Muscle of leg (tissue), 11 donors: ENCODE measurements around the gene MEDAG. TPM values are rescaled to one million over a fixed set of nuclear protein-coding genes. Genes with fewer than 3 reads are reported as not detected.

Source experiments
- DNase-seq: peaks from one replicate; pipeline ENCODE4 v3.0.0; 2013
- H3K27ac ChIP-seq: one replicate; pipeline ENCODE4 v1.5.1; 2013; ENCODE audit warnings: mild to moderate bottlenecking, low read length, control low read depth
- H3K27me3 ChIP-seq: one replicate; pipeline ENCODE4 v1.6.1; 2013; ENCODE audit warnings: low read length; ENCODE audit not compliant: control insufficient read depth, insufficient read depth
- H3K36me3 ChIP-seq: one replicate; pipeline ENCODE4 v1.6.1; 2013; ENCODE audit warnings: low read length; ENCODE audit not compliant: control insufficient read depth, insufficient read depth
- H3K4me1 ChIP-seq: one replicate; pipeline ENCODE4 v1.6.1; 2013; ENCODE audit warnings: low read length; ENCODE audit not compliant: control insufficient read depth, insufficient read depth
- H3K4me3 ChIP-seq: one replicate; pipeline ENCODE4 v1.5.1; 2013; ENCODE audit warnings: low read length, control low read depth
- H3K9me3 ChIP-seq: replicated peaks from 2 replicates; pipeline ENCODE4 v1.6.1; 2013; ENCODE audit warnings: low read depth, low read length; ENCODE audit not compliant: control insufficient read depth
- WGBS: methylation state at CpG from one replicate; pipeline ENCODE4 v1.1.5; 2013; ENCODE audit warnings: missing lambda C conversion rate; ENCODE audit not compliant: insufficient coverage; 5-methylcytosine and 5-hydroxymethylcytosine counted together
- polyA plus RNA-seq, 8 donors: library from polyadenylated mRNA; unstranded; fragments of 120-200 nt; gene quantifications; one replicate each; pipeline versions ENCODE4 v1.2.1 to v1.2.3, GENCODE V29; 2013; ENCODE audit warnings: inconsistent platforms in 1 of 8, low replicate concordance in 1 of 8; ENCODE audit not compliant: insufficient read length in 8 of 8, insufficient read depth in 1 of 8
- total RNA-seq: library from RNA; stranded (reverse); fragments of 120-200 nt; gene quantifications from one replicate; pipeline ENCODE4 v1.2.4, GENCODE V29; 2013

Gene MEDAG
- total and polyA plus RNA-seq, 9 donors, result 4.7 to 9.7 (median 8.1) TPM

DNA sequence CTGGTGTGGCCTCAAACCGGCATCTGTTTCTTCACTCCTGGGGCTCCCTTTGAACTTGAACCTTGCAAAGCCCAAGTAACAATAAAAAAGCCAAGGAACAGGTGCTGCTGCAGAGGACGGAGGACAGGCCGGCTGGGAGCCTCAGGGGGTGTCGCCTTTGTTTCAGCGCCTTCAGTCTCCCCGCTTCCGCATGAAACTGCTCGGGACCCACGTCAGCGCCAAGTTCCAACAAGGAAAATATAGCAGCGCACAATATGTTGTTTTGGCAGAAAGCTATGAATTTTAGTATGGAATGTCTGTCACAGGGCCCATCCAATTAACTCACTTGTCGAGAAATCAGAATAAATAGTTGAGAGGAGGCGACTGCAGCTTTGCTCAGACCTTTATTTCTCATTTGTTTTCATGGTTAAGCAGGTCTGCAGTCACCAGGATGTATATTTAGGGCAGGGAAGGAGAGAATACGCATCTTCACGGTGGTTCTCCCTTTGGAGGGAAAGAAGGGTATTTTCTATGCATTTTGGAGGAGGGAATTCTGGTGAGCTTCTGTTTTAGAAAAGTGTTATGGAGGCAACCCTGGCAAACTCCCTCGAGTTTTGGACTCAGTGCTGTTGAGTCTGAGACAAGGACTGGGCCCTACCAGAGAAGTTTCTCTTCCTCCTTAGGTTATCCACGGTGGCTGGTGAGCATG is 34.3 kb upstream of the MEDAG start:
- peak; percentile 95 for DNase-seq
- Histone ChIP-seq H3K4me3 (no peak overlapping the region), H3K27ac (peak overlapping the region; percentile 91), H3K9me3 (no peaks in the 10 kb centered on the region), H3K4me1 (peaks cover 67% of the 10 kb centered on the region), H3K27me3 (no peaks in the 10 kb centered on the region), H3K36me3 (no peaks in the 10 kb centered on the region)
- WGBS, result 14% methylated on average over 14 of the region's 17 CpGs

DNA sequence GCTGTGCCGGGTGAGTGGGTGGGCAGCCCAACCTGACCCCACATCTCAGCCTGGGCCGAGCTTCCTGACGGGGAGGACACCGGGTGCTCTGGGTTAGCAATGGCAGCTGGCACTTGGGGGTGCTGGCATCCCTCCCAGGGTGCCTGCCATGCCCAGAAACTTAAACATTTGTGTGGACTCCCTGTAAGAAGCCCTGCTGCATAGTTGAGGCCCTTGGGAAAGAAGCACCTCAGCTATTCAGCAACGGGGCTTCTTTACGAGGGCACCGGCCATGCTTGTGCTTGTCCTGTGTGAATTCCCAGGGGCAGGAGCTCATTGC is 33.8 kb upstream of the MEDAG start:
- Histone ChIP-seq H3K4me3 (no peak overlapping the region), H3K27ac (peak overlapping the region; percentile 91), H3K36me3 (no peaks in the 10 kb centered on the region), H3K9me3 (no peaks in the 10 kb centered on the region), H3K27me3 (no peaks in the 10 kb centered on the region), H3K4me1 (peaks cover 62% of the 10 kb centered on the region)
- DNase-seq, result no peak
- WGBS, result 43% methylated on average over 5 of the region's 7 CpGs

DNA sequence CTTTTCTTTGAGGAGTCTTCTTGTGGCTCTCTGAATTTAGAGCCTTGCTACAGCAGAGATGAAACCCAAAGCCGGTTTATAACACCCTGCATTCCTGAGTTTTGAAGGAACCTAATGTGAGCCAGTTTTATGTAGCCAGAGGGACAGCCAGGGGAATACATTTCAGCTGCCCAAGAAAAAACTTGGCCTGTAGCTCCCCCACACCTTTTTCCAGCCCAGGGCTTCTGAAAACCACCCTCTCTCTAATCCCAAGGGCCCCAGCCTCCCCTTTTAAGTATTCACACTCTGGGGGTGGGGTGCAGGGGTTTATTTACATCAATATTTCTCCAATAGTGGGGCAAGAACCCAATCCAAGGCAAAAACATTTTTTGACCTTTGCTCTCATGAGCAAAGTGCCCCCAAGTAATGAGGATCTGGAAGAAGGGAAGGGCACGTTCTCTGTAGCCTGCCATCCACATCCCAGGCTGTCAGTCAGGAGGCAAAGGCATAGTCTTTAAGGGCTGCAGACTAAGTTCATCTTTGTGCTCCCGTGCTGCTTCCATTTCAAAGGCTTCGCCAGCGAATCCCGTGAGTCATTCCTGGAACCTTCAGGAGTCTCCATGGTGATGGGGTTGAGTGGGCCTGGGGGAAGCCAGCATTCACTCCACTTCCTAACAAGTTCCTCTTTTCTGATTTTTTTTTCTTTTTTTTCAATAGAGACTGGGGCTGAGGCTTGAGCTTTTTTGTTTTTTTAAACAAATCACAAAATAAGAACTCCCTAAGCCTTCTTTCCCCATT is 33.2 kb upstream of the MEDAG start:
- peak; percentile 96 for DNase-seq
- Histone ChIP-seq H3K9me3 (no peaks in the 10 kb centered on the region), H3K27me3 (no peaks in the 10 kb centered on the region), H3K36me3 (no peaks in the 10 kb centered on the region), H3K4me3 (no peak overlapping the region), H3K4me1 (peaks cover 59% of the 10 kb centered on the region), H3K27ac (peak overlapping the region; percentile 91)
- 11% methylated on average over 3 of the region's 6 CpGs for WGBS

DNA sequence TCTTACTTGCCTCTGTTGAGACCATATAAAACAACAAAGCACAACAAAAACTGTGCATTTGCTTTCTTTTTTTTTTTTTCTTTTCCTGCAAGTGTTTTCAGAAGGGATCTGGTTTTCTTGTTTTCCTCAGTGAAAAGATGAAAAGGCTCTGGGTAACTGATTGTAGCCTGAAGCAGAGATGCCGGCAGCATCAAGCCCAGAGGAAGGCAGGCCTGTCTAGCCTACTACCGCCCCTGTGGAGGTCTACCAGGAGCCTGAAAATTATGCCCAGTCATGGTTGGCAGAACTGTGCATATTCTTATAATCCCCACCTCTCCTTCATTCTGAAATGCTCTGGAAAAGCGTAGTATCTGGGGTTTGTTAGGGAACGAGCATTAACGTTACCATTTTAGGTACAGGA is 32.6 kb upstream of the MEDAG start:
- H3K4me1 ChIP-seq, result peaks cover 58% of the 10 kb centered on the region
- no peak overlapping the region for H3K4me3 ChIP-seq
- no peaks in the 10 kb centered on the region for H3K36me3 ChIP-seq
- no CpG with 5 or more reads among the region's 5 CpGs for WGBS
- peak overlapping the region; percentile 91 for H3K27ac ChIP-seq
- H3K27me3 ChIP-seq, result no peaks in the 10 kb centered on the region
- H3K9me3 ChIP-seq, result no peaks in the 10 kb centered on the region
- DNase-seq, result peak; percentile 60

DNA sequence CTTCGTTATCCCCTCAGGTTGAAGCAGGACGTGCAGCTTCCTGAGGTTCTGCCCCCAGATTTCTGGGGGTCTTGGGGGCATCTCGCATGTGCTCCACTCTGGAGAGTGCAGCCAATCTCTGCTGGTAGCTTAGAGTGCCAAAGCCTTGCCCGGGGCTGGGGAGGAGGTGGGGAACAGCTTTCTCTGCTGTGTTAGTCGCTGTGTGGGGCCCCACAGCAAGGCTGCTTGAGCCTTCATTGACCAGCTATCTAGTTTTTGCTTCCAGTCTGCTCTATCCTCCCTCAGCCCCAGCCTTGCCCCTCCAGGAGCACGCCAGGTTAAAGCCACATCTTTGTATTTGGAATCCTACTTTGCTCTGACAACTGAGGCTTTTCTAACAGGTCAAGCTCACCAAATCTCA is 32.0 kb upstream of the MEDAG start:
- no peaks in the 10 kb centered on the region for H3K36me3 ChIP-seq
- H3K27me3 ChIP-seq, result no peaks in the 10 kb centered on the region
- H3K9me3 ChIP-seq, result no peaks in the 10 kb centered on the region
- H3K4me1 ChIP-seq, result peaks cover 51% of the 10 kb centered on the region
- H3K27ac ChIP-seq, result peak overlapping the region; percentile 91
- no peak for DNase-seq
- WGBS, result 56% methylated on average over 5 of the region's 6 CpGs
- no peak overlapping the region for H3K4me3 ChIP-seq

DNA sequence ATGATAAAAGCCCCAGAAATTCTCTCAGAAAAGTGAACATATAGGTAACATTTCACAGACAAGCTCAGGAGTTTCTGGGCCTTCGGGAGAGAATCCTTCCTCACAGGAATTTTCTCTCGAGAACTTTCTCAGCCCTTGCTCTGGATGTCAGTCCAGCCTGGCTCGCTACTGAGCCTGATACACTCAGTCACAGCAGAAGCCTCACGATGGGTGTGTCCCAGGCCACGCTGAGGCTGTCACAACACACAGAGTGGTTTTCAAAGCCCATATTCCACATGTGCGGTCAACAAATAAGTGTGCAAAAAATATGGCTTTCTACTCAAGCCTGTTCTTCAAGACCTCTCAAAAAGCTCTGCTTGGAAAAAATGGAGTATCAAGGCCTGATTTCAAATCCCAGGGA is 31.5 kb upstream of the MEDAG start:
- no peak overlapping the region for H3K27ac ChIP-seq
- H3K9me3 ChIP-seq, result no peaks in the 10 kb centered on the region
- no peak overlapping the region for H3K4me3 ChIP-seq
- no peak for DNase-seq
- no peaks in the 10 kb centered on the region for H3K36me3 ChIP-seq
- peaks cover 48% of the 10 kb centered on the region for H3K4me1 ChIP-seq
- no peaks in the 10 kb centered on the region for H3K27me3 ChIP-seq
- 76% methylated on average over 5 of the region's 6 CpGs for WGBS

DNA sequence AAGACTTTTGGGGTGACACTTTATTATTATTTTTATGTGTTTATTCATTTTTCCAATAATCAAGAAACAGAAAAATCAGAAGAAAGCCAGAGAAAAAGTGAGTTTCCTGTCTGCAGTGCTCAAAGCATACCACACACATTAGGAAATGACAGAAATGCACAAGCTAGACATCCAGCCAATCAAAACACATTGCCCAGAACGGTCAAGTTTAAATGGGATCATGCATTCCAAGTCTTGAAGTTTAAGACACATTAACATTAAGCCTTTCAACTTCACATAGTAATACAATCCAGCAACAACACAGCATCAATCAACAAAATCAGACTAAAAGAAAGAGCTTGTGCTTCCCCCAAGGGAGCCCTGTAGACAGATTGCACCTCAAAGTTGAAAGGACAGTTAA is 28.7 kb upstream of the MEDAG start:
- no peak overlapping the region for H3K4me3 ChIP-seq
- 0% methylated on average over 1 of the region's 1 CpG for WGBS
- H3K36me3 ChIP-seq, result no peaks in the 10 kb centered on the region
- H3K27me3 ChIP-seq, result no peaks in the 10 kb centered on the region
- H3K9me3 ChIP-seq, result no peaks in the 10 kb centered on the region
- peaks cover 44% of the 10 kb centered on the region for H3K4me1 ChIP-seq
- DNase-seq, result no peak
- no peak overlapping the region for H3K27ac ChIP-seq

DNA sequence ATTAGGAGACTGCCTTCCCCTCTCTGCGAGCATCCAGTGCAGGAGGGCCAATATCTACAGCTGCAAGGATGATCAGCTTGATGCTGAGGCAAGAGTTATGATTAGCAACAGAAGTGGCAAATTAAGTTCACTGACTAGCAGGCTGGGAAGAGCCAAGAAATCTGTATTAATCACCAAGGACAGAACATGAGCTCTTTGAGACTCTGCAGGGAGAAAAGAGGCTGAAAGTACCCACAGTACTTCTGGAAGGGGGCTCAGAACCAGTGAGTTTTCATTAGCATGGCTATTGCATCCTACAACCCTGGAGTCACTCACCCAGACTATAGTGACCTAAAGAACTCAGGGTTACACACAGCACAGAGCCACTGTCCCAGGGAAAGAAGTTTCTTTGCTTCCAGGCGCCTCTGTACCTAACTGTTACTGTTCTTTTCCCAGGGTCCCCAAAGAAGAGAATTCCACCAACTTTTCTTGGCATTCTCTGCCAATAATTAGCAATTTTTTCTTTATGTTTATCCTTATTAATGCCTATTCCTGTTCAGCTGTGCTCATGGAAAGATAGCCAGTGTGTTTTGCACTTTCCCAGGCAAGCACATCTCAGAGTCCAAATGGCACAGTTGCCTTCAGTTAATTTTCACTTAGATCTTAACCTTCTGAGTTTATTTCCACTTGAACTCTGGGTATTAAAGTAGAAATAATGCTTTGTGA is 25.8 kb upstream of the MEDAG start:
- Histone ChIP-seq H3K27me3 (no peaks in the 10 kb centered on the region), H3K36me3 (no peaks in the 10 kb centered on the region), H3K4me3 (no peak overlapping the region), H3K4me1 (peaks cover 25% of the 10 kb centered on the region), H3K27ac (peak overlapping the region; percentile 80), H3K9me3 (no peaks in the 10 kb centered on the region)
- DNase-seq, result peak; percentile 88
- no CpG with 5 or more reads among the region's 2 CpGs for WGBS

DNA sequence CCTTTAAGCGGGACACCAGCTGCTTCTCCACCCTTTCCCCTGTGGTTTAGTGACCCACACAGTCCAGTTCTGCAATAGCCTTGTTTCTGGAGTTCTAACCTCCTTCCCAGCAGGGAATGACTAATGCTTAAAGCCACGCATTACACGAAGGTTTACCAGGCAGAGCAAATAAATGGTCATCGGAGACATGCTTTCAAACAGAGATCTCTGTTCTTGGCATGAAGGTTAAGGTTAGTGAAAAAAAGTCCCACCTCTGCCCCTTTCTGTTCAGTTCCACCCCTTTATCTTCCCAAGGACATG is 25.3 kb upstream of the MEDAG start:
- Histone ChIP-seq H3K4me3 (no peak overlapping the region), H3K36me3 (no peaks in the 10 kb centered on the region), H3K27ac (peak overlapping the region; percentile 80), H3K9me3 (no peaks in the 10 kb centered on the region), H3K27me3 (no peaks in the 10 kb centered on the region), H3K4me1 (peaks cover 25% of the 10 kb centered on the region)
- no CpG with 5 or more reads among the region's 4 CpGs for WGBS
- no peak for DNase-seq

DNA sequence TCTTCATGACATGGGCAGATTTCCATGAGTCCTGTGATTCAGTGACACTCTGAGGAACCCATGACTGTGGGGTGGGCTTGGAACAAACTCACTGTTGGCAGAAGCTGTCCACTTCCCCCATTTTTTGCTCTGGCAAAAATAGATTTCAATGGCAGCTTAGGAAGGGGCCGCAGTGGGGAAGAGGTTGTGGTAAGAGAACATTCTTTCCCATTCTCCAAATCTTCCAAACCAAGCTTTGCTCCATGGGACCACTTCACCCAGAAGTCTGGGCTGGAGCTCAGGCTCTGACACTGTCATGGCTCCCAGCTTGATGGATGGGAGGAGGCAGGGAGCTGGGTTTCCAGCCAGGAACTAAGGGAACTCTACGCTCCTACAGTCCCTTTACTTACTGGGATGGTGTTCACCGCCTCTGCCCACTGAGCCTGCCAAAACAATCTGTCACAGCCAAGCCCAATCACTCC is 24.9 kb upstream of the MEDAG start:
- WGBS, result no CpG with 5 or more reads among the region's 3 CpGs
- Histone ChIP-seq H3K9me3 (no peaks in the 10 kb centered on the region), H3K36me3 (no peaks in the 10 kb centered on the region), H3K27ac (peak overlapping the region; percentile 80), H3K4me3 (no peak overlapping the region), H3K4me1 (peaks cover 25% of the 10 kb centered on the region), H3K27me3 (no peaks in the 10 kb centered on the region)
- DNase-seq, result no peak
